Stimulated activated CD8-positive, alpha-beta memory T cell treated with anti-CD3 and anti-CD28 coated beads, Interleukin-12 subunit alpha, Interleukin-12 subunit beta, amount 100 ng/mL, for 4 hours (primary cell): ENCODE results near the gene XAGE3.
"Not testable (repeated sequence)": the region's sequence is repeated elsewhere in the genome, so short reads cannot be mapped to it uniquely, and the experiment has no call there.

ENCODE experiments used
- DNase-seq: peaks from one replicate; pipeline ENCODE4 v3.0.0-alpha.2; 2020; ENCODE audit warnings: low read depth

XAGE3 gene

GRCh38 chrX:52867610-52868348 lies at the start of gene XAGE3:
TSS of gene XAGE3 (minus strand) at chrX:52868083. CDS start at chrX:52867133, 950 bp downstream.
- no peak for DNase-seq

GRCh38 chrX:52914704-52915103 lies 46.8 kb upstream of the XAGE3 start:
- DNase-seq, result not testable (repeated sequence)

- DNase-seq, result not testable (repeated sequence)
Observed at GRCh38 chrX:52913681-52914080, 45.8 kb upstream of the XAGE3 start.

- not testable (repeated sequence) for DNase-seq
Observed at GRCh38 chrX:52909313-52909969, 41.6 kb upstream of the XAGE3 start.

- not testable (repeated sequence) for DNase-seq
Observed at GRCh38 chrX:52907900-52908299, 40.0 kb upstream of the XAGE3 start.

GRCh38 chrX:52907137-52907536 lies 39.3 kb upstream of the XAGE3 start:
- not testable (repeated sequence) for DNase-seq

GRCh38 chrX:52906072-52906471 lies 38.2 kb upstream of the XAGE3 start:
- DNase-seq, result not testable (repeated sequence)

- DNase-seq, result not testable (repeated sequence)
Observed at GRCh38 chrX:52905531-52905930, 37.6 kb upstream of the XAGE3 start.

GRCh38 chrX:52896855-52897709 lies 29.2 kb upstream of the XAGE3 start, which contains the start of gene FAM156B:
TSS of gene FAM156B (plus strand) at chrX:52897330. CDS start at chrX:52907226, 9,896 bp downstream.
- DNase-seq, result not testable (repeated sequence)

GRCh38 chrX:52896438-52896837 lies 28.6 kb upstream of the XAGE3 start:
- DNase-seq, result not testable (repeated sequence)

GRCh38 chrX:52888090-52888489 lies 20.2 kb upstream of the XAGE3 start:
- not testable (repeated sequence) for DNase-seq

GRCh38 chrX:52887459-52887858 lies 19.6 kb upstream of the XAGE3 start:
- not testable (repeated sequence) for DNase-seq

GRCh38 chrX:52876386-52876785 lies 8.5 kb upstream of the XAGE3 start:
- not testable (repeated sequence) for DNase-seq

GRCh38 chrX:52875436-52875835 lies 7.6 kb upstream of the XAGE3 start:
- not testable (repeated sequence) for DNase-seq

- no peak for DNase-seq
Observed at GRCh38 chrX:52874661-52875060, 6.8 kb upstream of the XAGE3 start.

GRCh38 chrX:52873825-52874224 lies 5.9 kb upstream of the XAGE3 start:
- not testable (repeated sequence) for DNase-seq

GRCh38 chrX:52870046-52870445 lies 2.2 kb upstream of the XAGE3 start:
- DNase-seq, result no peak

- no peak for DNase-seq
Observed at GRCh38 chrX:52865343-52865998, 2.4 kb downstream of the XAGE3 start.

GRCh38 chrX:52856991-52857525 lies 10.8 kb downstream of the XAGE3 start:
- not testable (repeated sequence) for DNase-seq

- DNase-seq, result no peak
Observed at GRCh38 chrX:52852110-52852860, 15.6 kb downstream of the XAGE3 start.

GRCh38 chrX:52843619-52844018 lies 24.3 kb downstream of the XAGE3 start:
- not testable (repeated sequence) for DNase-seq
